K562 (cell line): Measurements from ENCODE around the gene URAD. TPM values are rescaled to one million over a fixed set of nuclear protein-coding genes. Genes with fewer than 3 reads are reported as not detected.

ENCODE experiments used
- ATAC-seq: fragments of 200-7000 bp; cut with Tn5 transposase; 3 replicates; pipeline ENCODE4 v1.9.1; 2020; ENCODE audit warnings: moderate library complexity
- BruUV-seq: library from RNA; stranded (reverse); fragments of 400-500 nt; replicated peaks from 2 replicates; lab custom pipeline; 2021; lab: Mats Ljungman, UMichigan
- CTCF ChIA-PET: fragments of 300-600 bp; formaldehyde crosslinking; extraction: SDS; loops from one replicate; lab custom pipeline; 2021; ENCODE audit warnings: low intra/inter-chr PET ratio; lab: Yijun Ruan, JAX
- POLR2A ChIA-PET: fragments of 300-600, 350-650 bp; sonication (Branson Sonifier 250); formaldehyde crosslinking; extraction: SDS; loops from one replicate; lab custom pipeline; 2021; ENCODE audit warnings: antibody characterized with exemption, inconsistent platforms; lab: Yijun Ruan, JAX
- DNase-seq, 4 experiments: peaks; one replicate each; pipeline versions ENCODE4 v3.0.0 to v3.0.0-alpha.2; 2011 to 2018; ENCODE audit warnings: low spot score in 3 of 4, mixed read lengths in 3 of 4; ENCODE audit errors: extremely low read depth in 1 of 4
- FAIRE-seq: peaks from 2 replicates; lab custom pipeline; 2011; peaks lifted over from hg19 to GRCh38; lab: Jason Lieb, UNC
- H2AFZ ChIP-seq: 2 replicates; pipeline ENCODE4 v1.6.0; 2011; ENCODE audit warnings: low read depth, low read length, control low read depth, inconsistent platforms
- H3K27ac ChIP-seq: fragments of 200-600 bp; 3 replicates; pipeline ENCODE4 v1.8.0; 2011; ENCODE audit warnings: low read depth, mild to moderate bottlenecking, control low read depth, inconsistent platforms, low read length, moderate library complexity, mixed read lengths; ENCODE audit errors: extremely low read depth
- H3K27me3 ChIP-seq, 2 experiments: fragments of 300-600 bp in 1 of 2; 2 replicates in 1 of 2; 3 replicates in 1 of 2; pipeline versions ENCODE4 v1.6.0 to v1.8.0; 2011; ENCODE audit warnings: inconsistent platforms in 2 of 2, low read length in 2 of 2, mild to moderate bottlenecking in 1 of 2, mixed read lengths in 1 of 2, moderate library complexity in 1 of 2; ENCODE audit not compliant: control insufficient read depth in 2 of 2, insufficient read depth in 2 of 2
- H3K36me3 ChIP-seq: fragments of 300-600 bp; 3 replicates; pipeline ENCODE4 v1.8.0; 2011; ENCODE audit warnings: mild to moderate bottlenecking, low read length, inconsistent platforms; ENCODE audit not compliant: control insufficient read depth, insufficient read depth
- H3K4me1 ChIP-seq, 2 experiments: fragments of 200-600 bp in 1 of 2; replicated peaks in 1 of 2; 2 replicates in 1 of 2; 3 replicates in 1 of 2; pipeline versions ENCODE4 v1.5.1 to v1.8.0; 2011; ENCODE audit warnings: inconsistent platforms in 2 of 2, low read length in 2 of 2, mild to moderate bottlenecking in 1 of 2, mixed read lengths in 1 of 2, moderate library complexity in 1 of 2; ENCODE audit not compliant: control insufficient read depth in 2 of 2, insufficient read depth in 2 of 2
- H3K4me2 ChIP-seq: 2 replicates; pipeline ENCODE4 v1.6.1; 2011; ENCODE audit warnings: low read length, control low read depth, inconsistent platforms, mixed read lengths; ENCODE audit not compliant: insufficient read depth
- H3K4me3 ChIP-seq: fragments of 200-600 bp; sonication (generic), shearing (Covaris generic); 2 replicates; pipeline ENCODE4 v1.5.1; 2016; ENCODE audit warnings: control low read depth, inconsistent platforms
- H3K79me2 ChIP-seq: fragments of 200-600 bp; 3 replicates; pipeline ENCODE4 v1.8.0; 2011; ENCODE audit warnings: low read length, inconsistent platforms; ENCODE audit not compliant: control insufficient read depth, insufficient read depth
- H3K9ac ChIP-seq, 2 experiments: 2 replicates each; pipeline versions ENCODE4 v1.6.0 to v1.6.1; 2011; ENCODE audit warnings: low read depth in 2 of 2, low read length in 2 of 2, control low read depth in 1 of 2, inconsistent platforms in 1 of 2, mild to moderate bottlenecking in 1 of 2, mixed read lengths in 1 of 2; ENCODE audit not compliant: insufficient read depth in 1 of 2
- H3K9me1 ChIP-seq: one replicate; pipeline ENCODE4 v1.6.0; 2011; ENCODE audit warnings: inconsistent platforms, mild to moderate bottlenecking, low read length, moderate library complexity; ENCODE audit not compliant: control insufficient read depth, insufficient read depth
- H3K9me3 ChIP-seq: replicated peaks from 2 replicates; pipeline ENCODE4 v1.5.1; 2011; ENCODE audit warnings: low read depth, low read length, inconsistent platforms; ENCODE audit not compliant: control insufficient read depth, insufficient read depth
- H4K20me1 ChIP-seq: replicated peaks from 2 replicates; pipeline ENCODE4 v1.6.1; 2011; ENCODE audit warnings: low read length, inconsistent platforms, mixed read lengths; ENCODE audit not compliant: control insufficient read depth, insufficient read depth
- ETS2 ChIP-seq: IDR thresholded peaks from 2 replicates; pipeline ENCODE4 v1.6.1; 2016; ENCODE audit warnings: borderline replicate concordance, missing genetic modification characterization, mild to moderate bottlenecking, moderate library complexity, missing compliant biosample characterization; ENCODE audit not compliant: poor library complexity, severe bottlenecking
- FOS ChIP-seq: IDR thresholded peaks from 3 replicates; pipeline ENCODE4 v1.6.1; 2011; ENCODE audit not compliant: insufficient read length; ENCODE audit errors: extremely low read depth
- GTF2A2 ChIP-seq: IDR thresholded peaks from 2 replicates; pipeline ENCODE4 v1.6.1; 2016; ENCODE audit warnings: mild to moderate bottlenecking, missing genetic modification characterization, missing compliant biosample characterization
- GTF3C2 ChIP-seq: IDR thresholded peaks from 3 replicates; pipeline ENCODE4 v1.6.1; 2011; ENCODE audit warnings: borderline replicate concordance, mild to moderate bottlenecking, moderate library complexity; ENCODE audit not compliant: insufficient read length; ENCODE audit errors: extremely low read depth
- MED1 ChIP-seq: sonication (generic); formaldehyde crosslinking; IDR thresholded peaks from 2 replicates; pipeline ENCODE4 v1.8.1; 2023; ENCODE audit warnings: missing genetic modification reagents, borderline replicate concordance
- PURB ChIP-seq: sonication (generic); formaldehyde crosslinking; IDR thresholded peaks from 2 replicates; pipeline ENCODE4 v1.9.0; 2021; ENCODE audit warnings: low read depth, mild to moderate bottlenecking, missing genetic modification reagents
- ZNF143 ChIP-seq: sonication (generic); formaldehyde crosslinking; IDR thresholded peaks from 2 replicates; pipeline ENCODE4 v1.9.0; 2022; ENCODE audit warnings: mild to moderate bottlenecking, missing genetic modification reagents
- ZNF23 ChIP-seq: fragments of 250-450 bp; sonication (Bioruptor Pico); IDR thresholded peaks from 2 replicates; pipeline ENCODE4 v1.4.0; 2020; ENCODE audit warnings: mild to moderate bottlenecking
- ZNF24 ChIP-seq: fragments of 450-650 bp; IDR thresholded peaks from 2 replicates; pipeline ENCODE4 v1.6.1; 2016
- ZNF277 ChIP-seq: fragments of 250-450 bp; sonication (Bioruptor Pico); IDR thresholded peaks from 2 replicates; pipeline ENCODE4 v1.8.0; 2022; ENCODE audit warnings: inconsistent platforms, mild to moderate bottlenecking, moderate library complexity, borderline replicate concordance
- ZNF280A ChIP-seq: fragments of 450-650 bp; IDR thresholded peaks from 2 replicates; pipeline ENCODE4 v1.6.1; 2018; ENCODE audit warnings: mild to moderate bottlenecking, low read depth; ENCODE audit not compliant: partially characterized antibody
- ZNF551 ChIP-seq: fragments of 250-450 bp; sonication (Bioruptor Pico); IDR thresholded peaks from 2 replicates; pipeline ENCODE4 v1.5.0; 2021; ENCODE audit warnings: mild to moderate bottlenecking, moderate library complexity
- ZNF639 ChIP-seq, 2 experiments: fragments of 200-800 bp in 1 of 2; sonication (Bioruptor generic) in 1 of 2; sonication (generic) in 1 of 2; formaldehyde crosslinking in 1 of 2; IDR thresholded peaks in 1 of 2; conservative IDR thresholded peaks in 1 of 2; 2 replicates each; pipeline versions ENCODE4 v1.5.0 to v1.6.1; 2016 to 2020; ENCODE audit warnings: missing compliant biosample characterization in 1 of 2, missing genetic modification characterization in 1 of 2, missing genetic modification reagents in 1 of 2
- WGBS: fragments of 100-300 bp; shearing (Covaris generic); methylation state at CpG from one replicate; pipeline ENCODE4 v1.1.6; 2016; ENCODE audit warnings: low coverage, mixed read lengths; ENCODE audit not compliant: insufficient coverage; ENCODE audit errors: missing lambda C conversion rate; 5-methylcytosine and 5-hydroxymethylcytosine counted together
- in situ Hi-C: fragments of 300-500 bp; cut with MboI; formaldehyde crosslinking; loops from 4 replicates; pipeline ENCODE4 v1.15.0; 2018; ENCODE audit warnings: inconsistent platforms, mixed read lengths
- intact Hi-C: fragments of 100-400 bp; cut with micrococcal nuclease; formaldehyde crosslinking; loops from 2 replicates; pipeline ENCODE4 v1.14.2; 2022
- polyA plus RNA-seq, 8 experiments: library from polyadenylated mRNA; depleted of rRNA in 4 of 8; stranded (reverse) in 5 of 8; unstranded in 3 of 8; fragments of >200 nt; fragmentation: Nextera tagmentation in 2 of 8; fragmentation: Illumina TruSeq in 1 of 8; extraction: Ambion mirVana in 2 of 8; extraction: Trizol in 1 of 8; gene quantifications; 2 replicates each; pipeline versions ENCODE4 v1.2.1 to v1.2.3, GENCODE V29; 2011 to 2014; ENCODE audit warnings: inconsistent platforms in 1 of 8, missing spikeins in 1 of 8
- total RNA-seq, 7 experiments: library from RNA; depleted of rRNA in 6 of 7; stranded (reverse); fragments of >200 nt in 6 of 7; fragmentation: Illumina TruSeq in 2 of 7; extraction: Trizol in 2 of 7; gene quantifications; 2 replicates each; pipeline versions ENCODE4 v1.2.1 to v1.2.3, GENCODE V29; 2011 to 2021; ENCODE audit warnings: low replicate concordance in 1 of 7

URAD gene
- total and polyA plus RNA-seq, 9 of the 15 experiments (the other 6 are each of a cell fraction or from before 2014, with no cell fraction given), result not detected

GRCh38 chr13:27956576-27957300 lies 31.8 kb downstream of the URAD start:
- TF ChIP-seq ZNF551 (CRISPR knock-in tag) (no peak), ZNF280A (no peak), FOS (no peak), ZNF277 (CRISPR knock-in tag) (no peak), ETS2 (tag) (no peak), ZNF24 (no peak), PURB (CRISPR knock-in tag) (no peak), GTF3C2 (no peak), ZNF639 (CRISPR knock-in tag; conservative IDR thresholded peaks at IDR 0.05 in 1 of 2, IDR thresholded peaks at IDR 0.05 in 1 of 2) (no peak), MED1 (CRISPR knock-in tag) (no peak), ZNF23 (CRISPR knock-in tag) (no peak), GTF2A2 (tag) (no peak), ZNF143 (CRISPR knock-in tag) (no peak)
- 0% methylated on average over 5 of the region's 5 CpGs for WGBS

More at GRCh38 chr13:27956576-27957300, 31.8 kb downstream of the URAD start:
- H2AFZ ChIP-seq, result no peak overlapping the region
- no peak for FAIRE-seq
- in situ Hi-C loops (loop anchor here (25.0 kb wide), 1 partner anchor 444 kb away; no protein-coding TSS in a partner anchor), intact Hi-C loops (no loop called here)
- H3K36me3 ChIP-seq, result no peaks in the 10 kb centered on the region
- no peaks in the 10 kb centered on the region for H3K79me2 ChIP-seq
- no TSS peak for BruUV-seq
- ChIA-PET POLR2A (interaction anchor here (0.7 kb wide), 1 partner anchor 9 kb away, joined by 4 read pairs; no protein-coding TSS in a partner anchor), CTCF (interaction anchor here (0.6 kb wide), 1 partner anchor 858 kb away, joined by 3 read pairs; no protein-coding TSS in a partner anchor)
- no peak overlapping the region for H3K4me3 ChIP-seq
- H3K9me1 ChIP-seq, result no peaks in the 10 kb centered on the region
- no peak overlapping the region for H3K27ac ChIP-seq
- no peaks in the 10 kb centered on the region for H3K9me3 ChIP-seq
- H3K4me1 ChIP-seq, result peaks cover 0 to 25% of the 10 kb centered on the region in 2 experiments; a peak in 2 of 5 replicates
- DNase-seq, result no peak
- no peaks in the 10 kb centered on the region for H4K20me1 ChIP-seq
- no peak overlapping the region for H3K9ac ChIP-seq
- no peak for ATAC-seq
- H3K27me3 ChIP-seq, result peaks cover 2 to 19% of the 10 kb centered on the region in 2 experiments; a peak in 3 of 5 replicates
- H3K4me2 ChIP-seq, result no peak overlapping the region
